ENCODE results near the gene NT5DC3.

The NT5DC3 gene

GRCh38 chr12:103742349-103742932, 98.6 kb downstream of the NT5DC3 start:
- no peak for DNase-seq

GRCh38 chr12:103737881-103738280, 103.2 kb downstream of the NT5DC3 start:
- DNase-seq = no peak

GRCh38 chr12:103736572-103736971, 104.5 kb downstream of the NT5DC3 start:
- no peak for DNase-seq

- no peak for DNase-seq
Observed at GRCh38 chr12:103735291-103735690, 105.7 kb downstream of the NT5DC3 start.

- DNase-seq = no peak
Observed at GRCh38 chr12:103734863-103735262, 106.2 kb downstream of the NT5DC3 start.

GRCh38 chr12:103731539-103731938, 109.5 kb downstream of the NT5DC3 start:
- no peak for DNase-seq

GRCh38 chr12:103729499-103729898, 111.5 kb downstream of the NT5DC3 start:
- DNase-seq = no peak

- no peak for DNase-seq
Observed at GRCh38 chr12:103728323-103728722, 112.7 kb downstream of the NT5DC3 start.

GRCh38 chr12:103727638-103728037, 113.4 kb downstream of the NT5DC3 start:
- DNase-seq = no peak

- no peak for DNase-seq
Observed at GRCh38 chr12:103725398-103725797, 115.6 kb downstream of the NT5DC3 start.

All from stimulated activated CD4-positive, alpha-beta T cell treated with anti-CD3 and anti-CD28 coated beads, Interleukin-4, amount 100 ng/mL, for 1 hour (primary cell).